GM23248 (cell line): ENCODE measurements around the gene TSPAN9. TPM values are rescaled to one million over a fixed set of nuclear protein-coding genes. Genes with fewer than 3 reads are reported as not detected.

ENCODE experiments used
- DNase-seq: peaks from one replicate; pipeline ENCODE4 v3.0.0-alpha.2; 2015
- H2AFZ ChIP-seq: fragments of 200-600 bp; sonication (generic); 2 replicates; pipeline ENCODE4 v1.6.1; 2016; ENCODE audit warnings: antibody characterized with exemption
- H3F3A ChIP-seq: fragments of 200-600 bp; sonication (generic); 2 replicates; pipeline ENCODE4 v1.6.1; 2016; ENCODE audit warnings: mild to moderate bottlenecking, antibody characterized with exemption, mixed run types; ENCODE audit not compliant: insufficient read depth
- H3K27ac ChIP-seq: fragments of 200-600 bp; sonication (generic); 2 replicates; pipeline ENCODE4 v1.5.1; 2016; ENCODE audit warnings: mild to moderate bottlenecking
- H3K27me3 ChIP-seq: fragments of 200-600 bp; sonication (generic); replicated peaks from 2 replicates; pipeline ENCODE4 v1.6.1; 2016; ENCODE audit warnings: mild to moderate bottlenecking; ENCODE audit not compliant: insufficient read depth
- H3K36me3 ChIP-seq: fragments of 200-600 bp; sonication (generic); 2 replicates; pipeline ENCODE4 v1.6.1; 2016; ENCODE audit warnings: low read depth, mild to moderate bottlenecking
- H3K4me1 ChIP-seq: fragments of 200-600 bp; sonication (generic); 2 replicates; pipeline ENCODE4 v1.6.1; 2016; ENCODE audit warnings: mild to moderate bottlenecking; ENCODE audit not compliant: insufficient read depth
- H3K4me2 ChIP-seq: fragments of 200-600 bp; sonication (generic); one replicate; pipeline ENCODE4 v1.6.1; 2016; ENCODE audit warnings: mild to moderate bottlenecking; ENCODE audit not compliant: unreplicated experiment
- H3K4me3 ChIP-seq: fragments of 200-600 bp; sonication (generic); 2 replicates; pipeline ENCODE4 v1.5.1; 2016; ENCODE audit warnings: mild to moderate bottlenecking
- H3K79me2 ChIP-seq: fragments of 200-600 bp; sonication (generic); 2 replicates; pipeline ENCODE4 v1.6.1; 2016; ENCODE audit warnings: mild to moderate bottlenecking; ENCODE audit not compliant: insufficient read depth
- H3K9ac ChIP-seq: fragments of 200-600 bp; sonication (generic); 2 replicates; pipeline ENCODE4 v1.6.1; 2016; ENCODE audit warnings: mild to moderate bottlenecking
- H3K9me2 ChIP-seq: fragments of 200-600 bp; sonication (generic); 2 replicates; pipeline ENCODE4 v1.6.1; 2016; ENCODE audit warnings: mixed run types, mild to moderate bottlenecking, moderate library complexity; ENCODE audit not compliant: insufficient read depth
- H3K9me3 ChIP-seq: fragments of 200-600 bp; sonication (generic); one replicate; pipeline ENCODE4 v1.6.1; 2017; ENCODE audit warnings: low read depth
- H4K20me1 ChIP-seq: fragments of 200-600 bp; sonication (generic); 2 replicates; pipeline ENCODE4 v1.6.0; 2016; ENCODE audit not compliant: insufficient read depth
- EZH2 ChIP-seq: fragments of 200-600 bp; sonication (generic); IDR thresholded peaks from 2 replicates; pipeline ENCODE4 v1.6.1; 2018; ENCODE audit warnings: antibody characterized with exemption, mild to moderate bottlenecking; ENCODE audit not compliant: insufficient read depth, poor library complexity, severe bottlenecking
- EZH2phosphoT487 ChIP-seq: fragments of 200-600 bp; sonication (generic); IDR thresholded peaks from 2 replicates; pipeline ENCODE4 v1.6.1; 2018; ENCODE audit warnings: antibody characterized with exemption, moderate library complexity, mild to moderate bottlenecking, low read depth; ENCODE audit not compliant: insufficient read depth
- WGBS, 2 experiments: methylation state at CpG; one replicate each; pipeline ENCODE4 v1.1.6; 2015 to 2017; ENCODE audit warnings: low lambda C conversion rate in 2 of 2, low coverage in 1 of 2; ENCODE audit errors: missing lambda C conversion rate in 2 of 2; 5-methylcytosine and 5-hydroxymethylcytosine counted together
- in situ Hi-C: fragments of 300-500 bp; cut with MboI; formaldehyde crosslinking; loops from 2 replicates; pipeline ENCODE4 v1.15.0; 2020
- polyA plus RNA-seq: library from polyadenylated mRNA; unstranded; fragments of >200 nt; fragmentation: Nextera tagmentation; extraction: Ambion mirVana; gene quantifications from 2 replicates; pipeline ENCODE4 v1.2.1, GENCODE V29; 2016
- total RNA-seq: library from RNA; depleted of rRNA; stranded (reverse); fragments of >200 nt; shearing (Covaris generic); gene quantifications from 2 replicates; pipeline ENCODE4 v1.2.3, GENCODE V29; 2014

TSPAN9 gene
- total and polyA plus RNA-seq, 2 experiments from 2014 or later, result 9.5 to 14.4 TPM

- Histone ChIP-seq H3K9me3 (no peaks in the 10 kb centered on the region), H4K20me1 (no peaks in the 10 kb centered on the region), H2AFZ (no peak overlapping the region), H3K36me3 (no peaks in the 10 kb centered on the region), H3K4me3 (no peak overlapping the region), H3F3A (no peaks in the 10 kb centered on the region), H3K27ac (no peak overlapping the region), H3K9ac (no peak overlapping the region), H3K4me2 (no peak overlapping the region), H3K9me2 (no peaks in the 10 kb centered on the region), H3K79me2 (no peaks in the 10 kb centered on the region), H3K4me1 (peaks cover 32% of the 10 kb centered on the region), H3K27me3 (no peaks in the 10 kb centered on the region)
- 94 to 100% methylated on average over 5 of the region's 5 CpGs for WGBS, 2 experiments
- in situ Hi-C loops, result no loop called here
- TF ChIP-seq EZH2 (no peak), EZH2phosphoT487 (no peak)
- DNase-seq, result no peak
Observed at GRCh38 chr12:3154006-3154405, 76.8 kb downstream of the TSPAN9 start.

GRCh38 chr12:3155702-3156370 is 78.7 kb downstream of the TSPAN9 start:
- H3K79me2 ChIP-seq, result no peaks in the 10 kb centered on the region
- in situ Hi-C loops, result no loop called here
- no peaks in the 10 kb centered on the region for H4K20me1 ChIP-seq
- H3F3A ChIP-seq, result no peaks in the 10 kb centered on the region
- no peaks in the 10 kb centered on the region for H3K36me3 ChIP-seq
- DNase-seq, result no peak
- no peaks in the 10 kb centered on the region for H3K27me3 ChIP-seq
- H3K9me3 ChIP-seq, result no peaks in the 10 kb centered on the region
- peaks cover 31% of the 10 kb centered on the region for H3K4me1 ChIP-seq
- WGBS, 2 experiments, result 93 to 96% methylated on average over 15 of the region's 15 CpGs
- no peak overlapping the region for H3K9ac ChIP-seq
- H3K9me2 ChIP-seq, result no peaks in the 10 kb centered on the region
- no peak overlapping the region for H3K27ac ChIP-seq
- no peak overlapping the region for H3K4me2 ChIP-seq
- TF ChIP-seq EZH2 (no peak), EZH2phosphoT487 (no peak)
- no peak overlapping the region for H3K4me3 ChIP-seq
- H2AFZ ChIP-seq, result no peak overlapping the region

GRCh38 chr12:3157581-3158323 is 80.6 kb downstream of the TSPAN9 start:
- H3K36me3 ChIP-seq, result no peaks in the 10 kb centered on the region
- no peaks in the 10 kb centered on the region for H3K79me2 ChIP-seq
- TF ChIP-seq EZH2, result no peak
- TF ChIP-seq EZH2phosphoT487, result no peak
- no peaks in the 10 kb centered on the region for H3K9me2 ChIP-seq
- no peaks in the 10 kb centered on the region for H4K20me1 ChIP-seq
- no peak overlapping the region for H3K4me2 ChIP-seq
- no peaks in the 10 kb centered on the region for H3K27me3 ChIP-seq
- H3K9ac ChIP-seq, result no peak overlapping the region
- DNase-seq, result no peak
- H3K27ac ChIP-seq, result no peak overlapping the region
- no peaks in the 10 kb centered on the region for H3K9me3 ChIP-seq
- no peak overlapping the region for H2AFZ ChIP-seq
- WGBS, 2 experiments, result 80 to 82% methylated on average over 17 of the region's 17 CpGs
- in situ Hi-C loops, result no loop called here
- no peaks in the 10 kb centered on the region for H3F3A ChIP-seq
- no peak overlapping the region for H3K4me3 ChIP-seq
- peaks cover 16% of the 10 kb centered on the region for H3K4me1 ChIP-seq

GRCh38 chr12:3158851-3159465 is 81.8 kb downstream of the TSPAN9 start:
- H4K20me1 ChIP-seq, result no peaks in the 10 kb centered on the region
- H3K79me2 ChIP-seq, result no peaks in the 10 kb centered on the region
- H2AFZ ChIP-seq, result peak overlapping the region; percentile 75
- H3F3A ChIP-seq, result no peaks in the 10 kb centered on the region
- no peaks in the 10 kb centered on the region for H3K27me3 ChIP-seq
- H3K4me3 ChIP-seq, result no peak overlapping the region
- WGBS, 2 experiments, result 16 to 17% methylated on average over 11 of the region's 11 CpGs
- H3K9ac ChIP-seq, result peak overlapping the region; percentile 67
- no peaks in the 10 kb centered on the region for H3K36me3 ChIP-seq
- H3K9me3 ChIP-seq, result no peaks in the 10 kb centered on the region
- in situ Hi-C loops, result no loop called here
- peak overlapping the region; percentile 65 for H3K27ac ChIP-seq
- TF ChIP-seq EZH2 (no peak), EZH2phosphoT487 (no peak)
- peaks cover 16% of the 10 kb centered on the region for H3K4me1 ChIP-seq
- peak overlapping the region; percentile 36 for H3K4me2 ChIP-seq
- H3K9me2 ChIP-seq, result no peaks in the 10 kb centered on the region
- DNase-seq, result peak; percentile 73
